H1 (cell line): ENCODE measurements around the gene DNAJB12. TPM values are rescaled to one million over a fixed set of nuclear protein-coding genes. Genes with fewer than 3 reads are reported as not detected.

Experiments
- KDM5A ChIP-seq: fragments of 200-600 bp; IDR thresholded peaks from 2 replicates; pipeline ENCODE4 v1.7.1; 2012; ENCODE audit warnings: mild to moderate bottlenecking, low read length, inconsistent platforms, mixed read lengths
- polyA plus RNA-seq, 7 experiments: library from polyadenylated mRNA; depleted of rRNA in 3 of 7; stranded (reverse) in 5 of 7; unstranded in 2 of 7; fragments of >200 nt in 5 of 7; fragments of 200-250 nt in 2 of 7; gene quantifications; 1 replicate in 5 of 7; 2 replicates in 1 of 7; 4 replicates in 1 of 7; pipeline versions ENCODE4 v1.2.1 to v1.2.3, GENCODE V29; 2011 to 2013; ENCODE audit warnings: missing spikeins in 2 of 7, mixed read lengths in 2 of 7
- total RNA-seq: library from RNA; stranded (reverse); fragmentation: NEBNext Ultra II Directional; extraction: Animal tissue kit (Norgen Biotek cat#: 25700); gene quantifications from 2 replicates; pipeline ENCODE4 v1.2.1, GENCODE V29; 2021

DNAJB12 gene
- total and polyA plus RNA-seq, 2 of the 8 experiments (the other 6 are each of a cell fraction or from before 2014, with no cell fraction given) = 10.8 to 20.5 TPM

DNA sequence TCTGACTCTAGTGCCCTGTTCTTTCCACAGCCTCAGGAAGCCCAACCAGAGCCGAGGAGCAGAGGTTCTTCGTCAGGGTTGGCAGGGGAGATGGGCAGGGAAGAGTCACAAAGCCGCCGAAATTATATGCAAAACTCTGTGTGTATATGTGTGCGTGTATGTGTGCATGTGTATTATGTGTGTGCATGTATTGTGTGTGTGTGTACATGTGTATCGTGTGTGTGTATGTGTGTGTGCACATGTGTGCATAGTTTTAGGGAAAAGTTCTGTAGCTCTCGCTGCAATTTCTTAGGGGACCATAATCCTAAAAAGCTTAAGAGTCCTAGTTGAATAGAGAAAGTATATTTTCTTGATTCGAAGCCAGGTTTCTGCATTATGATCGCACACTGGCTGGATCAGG, 17.0 kb downstream of the DNAJB12 start (continued):
- no peak for TF ChIP-seq KDM5A
- TF ChIP-seq, all 59 proteins: peak for 0
